ENCODE measurements around the gene MED12L. TPM values are rescaled to one million over a fixed set of nuclear protein-coding genes. Genes with fewer than 3 reads are reported as not detected.

MED12L gene
- total RNA-seq, 4 donors from 2014 or later, result 0.08 to 1.5 (median 0.19) TPM

GRCh38 chr3:151331696-151332095 is 246.2 kb downstream of the MED12L start:
- WGBS, 2 donors, result 75 to 81% methylated on average over 2 of the region's 2 CpGs
- peaks cover 4 to 18% (median 5%) of the 10 kb centered on the region in 3 donors for H3K4me1 ChIP-seq
- no peaks in the 10 kb centered on the region for H3K36me3 ChIP-seq
- H3K27ac ChIP-seq, result no peak overlapping the region
- H3K9me3 ChIP-seq, result no peaks in the 10 kb centered on the region
- H3K4me3 ChIP-seq, result no peak overlapping the region
- no peaks in the 10 kb centered on the region for H3K27me3 ChIP-seq
- TF ChIP-seq CTCF (IDR thresholded peaks at IDR 0.05) (no peak), POLR2A (IDR thresholded peaks at IDR 0.05) (no peak)
- intact Hi-C loops (cut with DNase I), result no loop called here
- no peak for DNase-seq

GRCh38 chr3:151345859-151346258 is 260.4 kb downstream of the MED12L start:
- H3K36me3 ChIP-seq, result no peaks in the 10 kb centered on the region
- peak overlapping the region in 2 of 4 donors; percentile 17 to 50 for H3K4me3 ChIP-seq

GRCh38 chr3:151346292-151346691 is 260.8 kb downstream of the MED12L start:
- Histone ChIP-seq H3K27ac (peak overlapping the region in 1 of 4 donors; percentile 37), H3K27me3 (no peaks in the 10 kb centered on the region), H3K9me3 (no peaks in the 10 kb centered on the region), H3K4me3 (no peak overlapping the region), H3K36me3 (no peaks in the 10 kb centered on the region), H3K4me1 (peaks cover 0 to 8% (median 0%) of the 10 kb centered on the region in 3 donors)
- no peak for TF ChIP-seq CTCF (IDR thresholded peaks at IDR 0.05)
- no peak for TF ChIP-seq POLR2A (IDR thresholded peaks at IDR 0.05)
- DNase-seq, result no peak
- WGBS, 2 donors, result 61 to 63% methylated on average over 3 of the region's 3 CpGs
- intact Hi-C loops (cut with DNase I), result no loop called here

More at GRCh38 chr3:151345859-151346258, 260.4 kb downstream of the MED12L start:
- Histone ChIP-seq H3K4me1 (peaks cover 0 to 8% (median 0%) of the 10 kb centered on the region in 3 donors), H3K27me3 (no peaks in the 10 kb centered on the region), H3K27ac (peak overlapping the region in 3 of 4 donors; percentile 20 to 50 (median 37)), H3K9me3 (no peaks in the 10 kb centered on the region)
- TF ChIP-seq POLR2A (IDR thresholded peaks at IDR 0.05), result no peak
- TF ChIP-seq CTCF (IDR thresholded peaks at IDR 0.05), result no peak
- WGBS, 2 donors, result 33% methylated on average over 2 of the region's 2 CpGs
- intact Hi-C loops (cut with DNase I), result no loop called here
- DNase-seq, result no peak

GRCh38 chr3:151347432-151347831 is 262.0 kb downstream of the MED12L start:
- intact Hi-C loops (cut with DNase I), result no loop called here
- no peak for DNase-seq
- WGBS, 2 donors, result 71 to 78% methylated on average over 6 of the region's 6 CpGs
- no peaks in the 10 kb centered on the region for H3K27me3 ChIP-seq
- H3K36me3 ChIP-seq, result no peaks in the 10 kb centered on the region
- peak overlapping the region in 1 of 4 donors; percentile 23 for H3K27ac ChIP-seq
- H3K4me1 ChIP-seq, result peaks cover 0 to 8% (median 0%) of the 10 kb centered on the region in 3 donors
- no peaks in the 10 kb centered on the region for H3K9me3 ChIP-seq
- no peak overlapping the region for H3K4me3 ChIP-seq
- TF ChIP-seq CTCF (IDR thresholded peaks at IDR 0.05) (no peak), POLR2A (IDR thresholded peaks at IDR 0.05) (no peak)

GRCh38 chr3:151350656-151351055 is 265.2 kb downstream of the MED12L start:
- H3K4me3 ChIP-seq, result no peak overlapping the region
- intact Hi-C loops (cut with DNase I), result no loop called here
- DNase-seq, result no peak
- 50 to 64% methylated on average over 1 of the region's 1 CpG for WGBS, 2 donors
- no peaks in the 10 kb centered on the region for H3K27me3 ChIP-seq
- no peaks in the 10 kb centered on the region for H3K36me3 ChIP-seq
- H3K9me3 ChIP-seq, result no peaks in the 10 kb centered on the region
- H3K27ac ChIP-seq, result no peak overlapping the region
- peaks cover 0 to 5% (median 0%) of the 10 kb centered on the region in 3 donors for H3K4me1 ChIP-seq
- TF ChIP-seq POLR2A (IDR thresholded peaks at IDR 0.05) (no peak), CTCF (IDR thresholded peaks at IDR 0.05) (no peak)

Data from esophagus squamous epithelium (tissue), 5 donors.